ENCODE results near the gene IGF2BP1. TPM values are rescaled to one million over a fixed set of nuclear protein-coding genes. Genes with fewer than 3 reads are reported as not detected.

Gene IGF2BP1
- polyA plus RNA-seq, 1 experiment, result 9.9 TPM

GRCh38 chr17:49050611-49051010 is 53.4 kb downstream of the IGF2BP1 start:
- H3K9me3 ChIP-seq (ENCODE audit: control insufficient read depth, insufficient read depth, low read length), result no peaks in the 10 kb centered on the region
- POLR2A ChIA-PET, result no interaction called here

GRCh38 chr17:49051269-49051668 is 54.1 kb downstream of the IGF2BP1 start:
- no peak for DNase-seq (ENCODE audit: low read depth, low spot score)
- TF ChIP-seq, protein P1, sequence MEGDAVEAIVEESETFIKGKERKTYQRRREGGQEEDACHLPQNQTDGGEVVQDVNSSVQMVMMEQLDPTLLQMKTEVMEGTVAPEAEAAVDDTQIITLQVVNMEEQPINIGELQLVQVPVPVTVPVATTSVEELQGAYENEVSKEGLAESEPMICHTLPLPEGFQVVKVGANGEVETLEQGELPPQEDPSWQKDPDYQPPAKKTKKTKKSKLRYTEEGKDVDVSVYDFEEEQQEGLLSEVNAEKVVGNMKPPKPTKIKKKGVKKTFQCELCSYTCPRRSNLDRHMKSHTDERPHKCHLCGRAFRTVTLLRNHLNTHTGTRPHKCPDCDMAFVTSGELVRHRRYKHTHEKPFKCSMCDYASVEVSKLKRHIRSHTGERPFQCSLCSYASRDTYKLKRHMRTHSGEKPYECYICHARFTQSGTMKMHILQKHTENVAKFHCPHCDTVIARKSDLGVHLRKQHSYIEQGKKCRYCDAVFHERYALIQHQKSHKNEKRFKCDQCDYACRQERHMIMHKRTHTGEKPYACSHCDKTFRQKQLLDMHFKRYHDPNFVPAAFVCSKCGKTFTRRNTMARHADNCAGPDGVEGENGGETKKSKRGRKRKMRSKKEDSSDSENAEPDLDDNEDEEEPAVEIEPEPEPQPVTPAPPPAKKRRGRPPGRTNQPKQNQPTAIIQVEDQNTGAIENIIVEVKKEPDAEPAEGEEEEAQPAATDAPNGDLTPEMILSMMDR (IDR thresholded peaks at IDR 0.05; ENCODE audit: low read depth, low read length), result no peak
- CTCF ChIA-PET, result interaction anchor here (1.2 kb wide), 1 partner anchor 15 kb away, joined by 4 read pairs; no protein-coding TSS in a partner anchor
- H3K27me3 ChIP-seq (ENCODE audit: control insufficient read depth, insufficient read depth, low read length), result no peaks in the 10 kb centered on the region
- no peak overlapping the region for H3K4me3 ChIP-seq (ENCODE audit: low read depth, low read length)
- no peaks in the 10 kb centered on the region for H3K9me3 ChIP-seq (ENCODE audit: control insufficient read depth, insufficient read depth, low read length)
- POLR2A ChIA-PET, result no interaction called here
- H3K27ac ChIP-seq (ENCODE audit: low read depth, low read length), result no peak overlapping the region

More at GRCh38 chr17:49050611-49051010, 53.4 kb downstream of the IGF2BP1 start:
- Histone ChIP-seq H3K27me3 (ENCODE audit: control insufficient read depth, insufficient read depth, low read length) (no peaks in the 10 kb centered on the region), H3K27ac (ENCODE audit: low read depth, low read length) (no peak overlapping the region), H3K4me3 (ENCODE audit: low read depth, low read length) (no peak overlapping the region)
- TF ChIP-seq, protein P1 (IDR thresholded peaks at IDR 0.05; ENCODE audit: low read depth, low read length), result no peak
- CTCF ChIA-PET, result interaction anchor here (0.6 kb wide), 1 partner anchor 18 kb away, joined by 3 read pairs; no protein-coding TSS in a partner anchor
- DNase-seq (ENCODE audit: low read depth, low spot score), result no peak

DNA sequence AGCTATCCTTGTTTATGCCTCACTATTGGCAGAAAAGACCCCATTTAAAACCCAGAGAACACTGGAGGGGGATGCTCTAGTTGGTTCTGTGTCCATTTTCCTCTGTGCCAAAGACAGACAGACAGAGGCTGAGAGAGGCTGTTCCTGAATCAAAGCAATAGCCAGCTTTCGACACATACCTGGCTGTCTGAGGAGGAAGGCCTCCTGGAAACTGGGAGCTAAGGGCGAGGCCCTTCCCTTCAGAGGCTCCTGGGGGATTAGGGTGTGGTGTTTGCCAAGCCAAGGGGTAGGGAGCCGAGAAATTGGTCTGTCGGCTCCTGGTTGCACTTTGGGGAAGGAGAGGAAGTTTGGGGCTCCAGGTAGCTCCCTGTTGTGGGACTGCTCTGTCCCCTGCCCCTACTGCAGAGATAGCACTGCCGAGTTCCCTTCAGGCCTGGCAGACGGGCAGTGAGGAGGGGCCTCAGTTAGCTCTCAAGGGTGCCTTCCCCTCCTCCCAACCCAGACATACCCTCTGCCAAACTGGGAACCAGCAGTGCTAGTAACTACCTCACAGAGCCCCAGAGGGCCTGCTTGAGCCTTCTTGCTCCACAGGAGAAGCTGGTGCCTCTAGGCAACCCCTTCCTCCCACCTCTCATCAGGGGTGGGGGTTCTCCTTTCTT is 56.1 kb downstream of the IGF2BP1 start:
- Histone ChIP-seq H3K9me3 (ENCODE audit: control insufficient read depth, insufficient read depth, low read length) (no peaks in the 10 kb centered on the region), H3K4me3 (ENCODE audit: low read depth, low read length) (no peak overlapping the region), H3K27ac (ENCODE audit: low read depth, low read length) (no peak overlapping the region), H3K27me3 (ENCODE audit: control insufficient read depth, insufficient read depth, low read length) (no peaks in the 10 kb centered on the region)
- ChIA-PET CTCF (interaction anchor here (1.0 to 1.2 kb wide), 2 partner anchors 17 to 21 kb away, joined by 4 to 5 read pairs; no protein-coding TSS in a partner anchor), POLR2A (interaction anchor here (0.5 kb wide), 1 partner anchor 1009 kb away, joined by 5 read pairs; no protein-coding TSS in a partner anchor)
- TF ChIP-seq, protein P1 (IDR thresholded peaks at IDR 0.05; ENCODE audit: low read depth, low read length), result no peak
- DNase-seq (ENCODE audit: low read depth, low spot score), result no peak

DNA sequence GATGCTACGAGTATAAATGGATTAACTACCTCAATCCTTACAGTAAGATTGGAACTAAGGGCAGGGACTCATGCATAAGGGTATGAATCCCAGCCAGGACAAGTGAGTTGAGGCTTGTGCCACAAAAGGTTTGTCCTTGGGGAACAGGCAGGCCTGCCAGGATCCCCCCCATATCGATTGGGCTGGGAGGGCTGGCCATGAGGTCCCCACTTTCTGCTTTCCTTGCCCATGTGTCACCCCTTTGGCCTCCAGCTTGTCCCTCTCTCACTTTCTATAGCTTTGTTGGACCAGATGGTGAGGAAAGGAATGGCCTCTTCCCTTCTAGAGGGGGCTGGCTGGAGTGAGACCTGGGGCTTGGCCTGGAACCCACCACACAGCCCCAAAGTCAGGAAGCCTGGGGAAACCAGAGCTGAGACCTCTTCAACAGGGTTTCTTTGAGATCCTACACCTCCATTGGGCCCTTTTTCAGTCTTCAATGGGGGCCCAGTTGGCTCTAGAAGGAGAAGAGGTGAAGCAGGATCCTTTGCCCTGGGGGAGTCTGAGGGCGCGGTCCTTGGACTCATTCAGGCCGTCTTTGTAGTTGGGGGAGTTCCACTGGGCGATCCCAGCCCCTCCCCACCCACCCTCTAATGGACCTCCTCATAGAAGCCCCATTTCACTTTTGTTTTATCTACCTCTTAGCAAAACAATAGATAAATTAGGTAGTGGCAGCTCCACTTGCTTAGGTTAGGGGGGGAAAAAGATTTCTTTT is 57.3 kb downstream of the IGF2BP1 start:
- DNase-seq (ENCODE audit: low read depth, low spot score), result no peak
- Histone ChIP-seq H3K27ac (ENCODE audit: low read depth, low read length) (no peak overlapping the region), H3K9me3 (ENCODE audit: control insufficient read depth, insufficient read depth, low read length) (no peaks in the 10 kb centered on the region), H3K4me3 (ENCODE audit: low read depth, low read length) (no peak overlapping the region), H3K27me3 (ENCODE audit: control insufficient read depth, insufficient read depth, low read length) (no peaks in the 10 kb centered on the region)
- ChIA-PET POLR2A (no interaction called here), CTCF (interaction anchor here (0.6 kb wide), 1 partner anchor 18 kb away, joined by 4 read pairs; no protein-coding TSS in a partner anchor)
- TF ChIP-seq, protein P1 (IDR thresholded peaks at IDR 0.05; ENCODE audit: low read depth, low read length), result no peak

All from AG04450 (cell line).